PFSK-1 (cell line): ENCODE measurements around the gene MYO7A.

Experiments used
- FOXP2 ChIP-seq: optimal IDR thresholded peaks from 2 replicates; pipeline ENCODE3; 2011; ENCODE audit warnings: borderline replicate concordance, control low read depth, inconsistent platforms; ENCODE audit not compliant: insufficient read depth; ENCODE audit errors: extremely low read length, extremely low read depth
- POLR2AphosphoS5 ChIP-seq: IDR thresholded peaks from 2 replicates; pipeline ENCODE4 v1.6.1; 2012; ENCODE audit warnings: low read depth, mild to moderate bottlenecking, control low read depth, low read length, moderate library complexity
- REST ChIP-seq, 2 experiments: IDR thresholded peaks; 2 replicates each; pipeline versions ENCODE4 v1.6.1 to v1.8.0; 2011 to 2012; ENCODE audit warnings: low read depth in 2 of 2, low read length in 2 of 2, control low read depth in 1 of 2, inconsistent platforms in 1 of 2, mild to moderate bottlenecking in 1 of 2, moderate library complexity in 1 of 2; ENCODE audit not compliant: insufficient read depth in 1 of 2
- SIN3A ChIP-seq: IDR thresholded peaks from 2 replicates; pipeline ENCODE4 v1.6.1; 2012; ENCODE audit warnings: mild to moderate bottlenecking, low read length, moderate library complexity, borderline replicate concordance; ENCODE audit not compliant: insufficient read depth
- TAF1 ChIP-seq: IDR thresholded peaks from 2 replicates; pipeline ENCODE4 v1.6.1; 2012; ENCODE audit warnings: low read length, control low read depth, borderline replicate concordance; ENCODE audit not compliant: insufficient read depth

Gene MYO7A

GRCh38 chr11:77249427-77249826 lies 121.4 kb downstream of the MYO7A start:
- TF ChIP-seq FOXP2 (no peak), REST (IDR thresholded peaks at IDR 0.05; ENCODE audit: insufficient read depth in 1 of 2, low read depth in 2 of 2, low read length in 2 of 2) (no peak), SIN3A (no peak), TAF1 (no peak), POLR2AphosphoS5 (no peak)

GRCh38 chr11:77250881-77251640 lies 123.0 kb downstream of the MYO7A start:
- no peak for TF ChIP-seq POLR2AphosphoS5
- no peak for TF ChIP-seq TAF1
- no peak for TF ChIP-seq REST (IDR thresholded peaks at IDR 0.05; ENCODE audit: insufficient read depth in 1 of 2, low read depth in 2 of 2, low read length in 2 of 2)
- no peak for TF ChIP-seq SIN3A
- no peak for TF ChIP-seq FOXP2

- TF ChIP-seq FOXP2 (no peak), TAF1 (no peak)
Observed at GRCh38 chr11:77252555-77253270, 124.7 kb downstream of the MYO7A start.

- TF ChIP-seq REST (IDR thresholded peaks at IDR 0.05; ENCODE audit: insufficient read depth in 1 of 2, low read depth in 2 of 2, low read length in 2 of 2) (no peak), SIN3A (no peak), TAF1 (no peak)
Observed at GRCh38 chr11:77253690-77254089, 125.6 kb downstream of the MYO7A start.

GRCh38 chr11:77259641-77260040 lies 131.6 kb downstream of the MYO7A start:
- TF ChIP-seq SIN3A (no peak), POLR2AphosphoS5 (no peak), FOXP2 (no peak), REST (IDR thresholded peaks at IDR 0.05; ENCODE audit: insufficient read depth in 1 of 2, low read depth in 2 of 2, low read length in 2 of 2) (no peak), TAF1 (no peak)
